HepG2 (cell line): Measurements from ENCODE around the gene URM1. TPM values are rescaled to one million over a fixed set of nuclear protein-coding genes. Genes with fewer than 3 reads are reported as not detected.

Experiments
- AKAP8 ChIP-seq: sonication (generic); formaldehyde crosslinking; IDR thresholded peaks from 2 replicates; pipeline ENCODE4 v1.5.1; 2020; ENCODE audit warnings: mild to moderate bottlenecking, missing genetic modification reagents
- BCLAF1 ChIP-seq: fragments of 450-650 bp; IDR thresholded peaks from 2 replicates; pipeline ENCODE4 v1.6.1; 2017; ENCODE audit warnings: mild to moderate bottlenecking
- EED ChIP-seq: sonication (generic); formaldehyde crosslinking; IDR thresholded peaks from 2 replicates; pipeline ENCODE4 v1.5.0; 2020; ENCODE audit warnings: mild to moderate bottlenecking, missing genetic modification reagents
- PCBP1 ChIP-seq: fragments of 200-400 bp; formaldehyde crosslinking; IDR thresholded peaks from 2 replicates; pipeline ENCODE4 v1.6.1; 2017; ENCODE audit warnings: mild to moderate bottlenecking, low read depth, low read length, borderline replicate concordance
- PLSCR1 ChIP-seq: sonication (generic); formaldehyde crosslinking; IDR thresholded peaks from 2 replicates; pipeline ENCODE4 v1.5.0; 2020; ENCODE audit warnings: missing genetic modification reagents, mild to moderate bottlenecking, borderline replicate concordance
- POGK ChIP-seq: sonication (generic); formaldehyde crosslinking; conservative IDR thresholded peaks from 2 replicates; pipeline ENCODE4 v1.8.0; 2022; ENCODE audit warnings: mild to moderate bottlenecking, moderate library complexity, missing genetic modification reagents
- PRPF4 ChIP-seq: fragments of 200-400 bp; formaldehyde crosslinking; IDR thresholded peaks from 2 replicates; pipeline ENCODE4 v1.6.1; 2016; ENCODE audit warnings: low read length, low read depth; ENCODE audit not compliant: poor library complexity, severe bottlenecking
- SALL1 ChIP-seq: sonication (generic); formaldehyde crosslinking; IDR thresholded peaks from 2 replicates; pipeline ENCODE4 v1.8.0; 2022; ENCODE audit warnings: mild to moderate bottlenecking, missing genetic modification reagents
- SNAPC2 ChIP-seq: sonication (generic); formaldehyde crosslinking; IDR thresholded peaks from 2 replicates; pipeline ENCODE4 v1.8.1; 2022; ENCODE audit warnings: mild to moderate bottlenecking, missing genetic modification reagents
- THAP11 ChIP-seq: IDR thresholded peaks from 2 replicates; pipeline ENCODE4 v1.6.1; 2016; ENCODE audit warnings: missing biosample characterization, missing genetic modification reagents
- THRA ChIP-seq: sonication (generic); formaldehyde crosslinking; IDR thresholded peaks from 2 replicates; pipeline ENCODE4 v1.4.0; 2020; ENCODE audit warnings: missing genetic modification reagents, borderline replicate concordance
- TP53 ChIP-seq: sonication (generic); formaldehyde crosslinking; conservative IDR thresholded peaks from 2 replicates; pipeline ENCODE4 v1.4.0; 2020; ENCODE audit warnings: missing genetic modification reagents
- ZHX2 ChIP-seq, 2 experiments: sonication (generic) in 1 of 2; formaldehyde crosslinking in 1 of 2; IDR thresholded peaks; 2 replicates each; pipeline versions ENCODE4 v1.6.1 to v1.9.0; 2014 to 2022; ENCODE audit warnings: antibody characterized with exemption in 1 of 2, borderline replicate concordance in 1 of 2, inconsistent platforms in 1 of 2, low read depth in 1 of 2, missing genetic modification reagents in 1 of 2
- ZNF724P ChIP-seq: sonication (generic); formaldehyde crosslinking; IDR thresholded peaks from 2 replicates; pipeline ENCODE4 v1.8.0; 2022; ENCODE audit warnings: missing genetic modification reagents, borderline replicate concordance
- polyA plus RNA-seq, 8 experiments: library from polyadenylated mRNA; depleted of rRNA in 3 of 8; stranded (reverse) in 7 of 8; unstranded in 1 of 8; fragments of >200 nt; fragmentation: Illumina TruSeq in 4 of 8; extraction: Trizol in 4 of 8; gene quantifications; 2 replicates each; pipeline versions ENCODE4 v1.2.1 to v1.2.3, GENCODE V29; 2011 to 2016; ENCODE audit warnings: low read depth in 4 of 8, missing spikeins in 1 of 8, mixed read lengths in 1 of 8; ENCODE audit not compliant: insufficient read depth in 1 of 8
- total RNA-seq, 5 experiments: library from RNA; depleted of rRNA; stranded (reverse); fragments of >200 nt; fragmentation: Illumina TruSeq; extraction: Trizol; gene quantifications; 2 replicates each; pipeline ENCODE4 v1.2.3, GENCODE V29; 2016; ENCODE audit warnings: low read depth in 1 of 5

The URM1 gene
- total and polyA plus RNA-seq, 2 of the 13 experiments (the other 11 are each of a cell fraction or from before 2014, with no cell fraction given), result 37.1 to 41.3 TPM

GRCh38 chr9:128322404-128323211, 48.6 kb upstream of the URM1 start, which contains the start of the genes COQ4 and TRUB2 (continued):
- TF ChIP-seq TP53 (CRISPR knock-in tag) (0 out of 2 replicates have a peak, but pooled peaks have one; percentile 24), AKAP8 (CRISPR knock-in tag) (peak; percentile 82; the same call in 1 of the 2 replicates), SALL1 (CRISPR knock-in tag) (peak; percentile 88), POGK (CRISPR knock-in tag) (0 out of 2 replicates have a peak, but pooled peaks have one; percentile 15), ZHX2 (IDR thresholded peaks at IDR 0.05; ENCODE audit: low read depth) (peak; percentile 93), ZHX2 (CRISPR knock-in tag; IDR thresholded peaks at IDR 0.05; ENCODE audit: borderline replicate concordance) (no peak; the same call in none of the 2 replicates), PCBP1 (0 out of 2 replicates have a peak, but pooled peaks have one; percentile 68), ZNF724P (no peak), PRPF4 (no peak), PLSCR1 (CRISPR knock-in tag) (no peak), BCLAF1 (no peak), SNAPC2 (CRISPR knock-in tag) (no peak), THRA (CRISPR knock-in tag) (no peak), EED (CRISPR knock-in tag) (peak; percentile 93), THAP11 (CRISPR knock-in tag) (peak; percentile 96)
